GM21619 (cell line): Measurements from ENCODE around the gene OR6S1.
A peak's percentile ranks its signal among the peaks of the same experiment; 100 is the strongest.
"Not testable (repeated sequence)": the region's sequence is repeated elsewhere in the genome, so short reads cannot be mapped to it uniquely, and the experiment has no call there.

Experiments used
- ATAC-seq: cut with Tn5 transposase; IDR thresholded peaks from one replicate; pipeline ENCODE4 v1.9.1; 2021; ENCODE audit not compliant: unreplicated experiment

Gene OR6S1

GRCh38 chr14:20631880-20632389 is 9.6 kb downstream of the OR6S1 start:
- ATAC-seq: no peak

DNA sequence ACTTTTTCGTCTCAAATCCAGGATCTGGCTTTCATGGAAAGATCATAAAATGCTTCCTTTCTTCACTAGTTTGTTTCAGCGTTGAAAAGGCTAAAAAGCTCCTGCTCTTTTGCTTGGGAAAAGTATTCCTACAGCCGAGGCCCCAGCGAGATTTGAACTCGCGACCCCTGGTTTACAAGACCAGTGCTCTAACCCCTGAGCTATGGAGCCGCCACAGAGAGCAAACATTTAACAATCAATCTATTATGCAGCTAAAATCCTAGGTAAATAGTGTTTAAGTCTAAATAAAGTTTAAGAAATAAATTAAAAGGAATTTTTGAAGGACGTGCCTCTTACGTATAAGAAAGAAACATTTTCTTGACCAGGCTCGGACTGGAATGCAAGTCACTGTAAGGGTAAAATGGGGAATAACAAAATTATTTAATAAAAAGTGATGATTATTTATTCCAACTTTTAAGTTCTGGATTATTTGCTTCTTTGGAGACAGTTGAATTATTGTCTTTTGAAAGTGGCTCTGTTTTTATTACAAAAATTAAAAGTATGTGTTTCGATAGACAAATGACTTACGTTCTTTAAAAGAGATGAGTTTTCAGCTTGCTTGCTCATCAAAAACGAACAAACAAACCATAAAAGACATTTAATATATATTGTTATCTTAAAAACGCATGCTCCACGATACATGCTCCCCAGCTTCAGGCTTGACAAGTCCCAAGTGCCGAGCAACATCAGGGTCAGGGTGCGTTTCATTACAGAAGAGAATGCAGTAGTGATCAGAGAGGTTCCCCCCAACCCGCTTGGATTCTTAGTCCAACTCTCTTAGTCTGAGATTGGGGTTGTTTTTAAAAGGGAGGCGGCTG is 10.2 kb downstream of the OR6S1 start:
- no peak for ATAC-seq

- no peak for ATAC-seq
Observed at GRCh38 chr14:20630340-20631022, 11.0 kb downstream of the OR6S1 start.

DNA sequence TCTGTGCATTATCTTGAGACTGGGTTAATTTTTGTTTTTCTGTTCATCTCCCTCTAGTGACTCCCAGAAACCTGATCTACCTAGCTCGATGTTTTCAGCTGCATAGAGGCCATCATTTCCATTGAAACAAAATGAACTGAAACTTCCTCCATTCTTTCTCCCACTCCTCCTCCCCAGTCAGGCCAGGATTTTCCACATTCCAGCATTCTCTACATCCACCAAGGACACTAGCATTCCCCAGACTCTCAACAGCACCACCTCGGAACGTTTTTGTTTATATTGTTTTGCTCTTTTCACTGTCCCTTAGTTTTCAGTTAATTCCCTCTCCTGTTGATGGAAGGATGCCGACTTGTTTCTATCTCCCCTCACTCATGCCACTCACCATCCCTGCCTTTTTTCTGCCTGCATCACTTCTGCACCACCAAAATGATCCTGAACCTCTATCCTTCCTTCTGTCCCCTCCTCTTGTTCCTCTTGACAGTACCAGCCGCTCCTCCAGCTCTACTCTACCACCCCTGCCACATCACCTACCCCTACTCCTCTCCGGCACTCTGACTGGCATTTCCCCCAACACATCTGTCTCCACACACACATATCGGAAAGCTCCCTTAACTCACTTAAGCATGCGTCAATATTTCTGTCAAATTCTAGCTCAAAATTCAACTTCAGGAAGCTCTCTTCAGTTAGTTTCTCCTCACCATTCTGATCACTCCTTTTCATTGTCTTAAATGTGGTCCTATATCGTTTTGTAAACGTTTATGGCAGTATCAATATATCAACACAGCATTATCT is 13.2 kb downstream of the OR6S1 start:
- no peak for ATAC-seq

- ATAC-seq: no peak
Observed at GRCh38 chr14:20627346-20628027, 14.0 kb downstream of the OR6S1 start.

DNA sequence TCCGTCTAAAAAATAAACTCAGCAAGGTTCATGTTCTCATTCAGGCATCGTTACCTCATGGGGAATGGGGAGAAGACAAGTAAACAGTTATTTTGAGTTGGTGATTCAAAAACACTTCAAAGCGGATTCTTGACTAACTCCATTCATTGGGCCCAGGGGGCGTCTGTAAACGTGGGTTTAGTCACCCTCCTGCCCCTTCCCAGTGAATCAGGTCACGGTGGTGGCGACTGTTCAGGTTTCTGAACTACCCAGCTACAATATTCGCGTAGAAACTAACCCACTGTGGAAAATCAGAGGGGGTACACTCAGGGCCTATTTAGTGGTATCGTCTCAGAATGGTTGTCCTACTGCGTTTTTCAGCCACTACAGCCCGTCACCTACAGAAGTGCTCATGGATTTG is 15.2 kb downstream of the OR6S1 start:
- no peak for ATAC-seq

- ATAC-seq: no peak
Observed at GRCh38 chr14:20624495-20625070, 16.9 kb downstream of the OR6S1 start.

GRCh38 chr14:20623798-20624197 is 17.7 kb downstream of the OR6S1 start:
- no peak for ATAC-seq

GRCh38 chr14:20622816-20623291 is 18.6 kb downstream of the OR6S1 start:
- ATAC-seq: no peak

DNA sequence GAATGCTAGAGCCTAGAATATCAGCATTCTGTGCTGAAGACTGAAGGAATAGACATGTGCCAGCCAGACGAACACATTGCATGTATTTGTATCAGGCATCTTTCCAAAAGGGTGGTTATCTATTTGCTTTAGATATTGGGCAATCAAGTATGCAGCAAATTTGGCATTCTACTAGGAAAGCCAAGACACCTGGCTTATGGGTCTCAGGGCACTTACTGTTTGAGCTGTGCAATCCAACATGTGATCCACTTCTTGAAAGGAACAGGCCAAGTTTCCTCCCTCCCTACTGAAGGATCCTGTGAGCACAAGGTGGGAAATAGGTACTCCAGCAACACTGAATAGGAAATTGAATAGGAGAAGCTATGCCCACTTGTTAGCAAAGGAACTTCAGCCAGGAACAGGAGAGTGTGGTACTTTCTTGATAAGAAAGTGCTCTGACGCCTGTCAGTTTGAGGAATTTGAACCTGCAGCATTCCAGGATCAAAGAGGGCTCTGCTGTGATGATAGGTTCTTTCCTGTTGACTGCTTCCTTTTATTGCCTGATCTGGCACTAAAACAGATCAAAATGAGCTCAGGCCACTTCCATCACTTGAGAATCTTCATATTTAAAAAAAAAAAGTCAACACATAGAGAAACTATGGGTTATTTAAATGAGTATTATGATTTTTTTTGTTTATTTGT is 20.6 kb downstream of the OR6S1 start:
- no peak for ATAC-seq

- not testable (repeated sequence) for ATAC-seq
Observed at GRCh38 chr14:20619688-20620087, 21.8 kb downstream of the OR6S1 start.

DNA sequence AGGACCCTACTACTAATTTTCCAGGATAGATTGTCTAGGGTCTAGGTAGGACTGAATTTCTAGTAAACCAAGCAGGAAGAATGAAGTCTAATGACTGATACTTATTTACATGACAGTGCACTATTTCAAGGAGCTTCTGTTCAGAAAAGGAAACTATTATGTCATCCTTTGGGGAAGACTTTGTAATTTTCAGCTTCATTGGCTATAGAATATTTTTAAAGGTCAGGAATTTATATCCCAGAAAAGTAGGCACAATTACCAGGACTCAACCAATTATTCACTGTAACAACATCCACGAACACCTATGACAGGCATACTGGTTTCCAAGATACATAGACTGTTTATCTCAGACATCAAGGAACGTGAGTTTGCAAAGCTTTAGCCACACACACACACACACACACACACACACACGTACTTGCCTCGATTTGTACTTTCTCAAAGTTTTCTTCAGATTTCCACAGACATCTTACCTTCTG is 23.2 kb downstream of the OR6S1 start:
- ATAC-seq: no peak

DNA sequence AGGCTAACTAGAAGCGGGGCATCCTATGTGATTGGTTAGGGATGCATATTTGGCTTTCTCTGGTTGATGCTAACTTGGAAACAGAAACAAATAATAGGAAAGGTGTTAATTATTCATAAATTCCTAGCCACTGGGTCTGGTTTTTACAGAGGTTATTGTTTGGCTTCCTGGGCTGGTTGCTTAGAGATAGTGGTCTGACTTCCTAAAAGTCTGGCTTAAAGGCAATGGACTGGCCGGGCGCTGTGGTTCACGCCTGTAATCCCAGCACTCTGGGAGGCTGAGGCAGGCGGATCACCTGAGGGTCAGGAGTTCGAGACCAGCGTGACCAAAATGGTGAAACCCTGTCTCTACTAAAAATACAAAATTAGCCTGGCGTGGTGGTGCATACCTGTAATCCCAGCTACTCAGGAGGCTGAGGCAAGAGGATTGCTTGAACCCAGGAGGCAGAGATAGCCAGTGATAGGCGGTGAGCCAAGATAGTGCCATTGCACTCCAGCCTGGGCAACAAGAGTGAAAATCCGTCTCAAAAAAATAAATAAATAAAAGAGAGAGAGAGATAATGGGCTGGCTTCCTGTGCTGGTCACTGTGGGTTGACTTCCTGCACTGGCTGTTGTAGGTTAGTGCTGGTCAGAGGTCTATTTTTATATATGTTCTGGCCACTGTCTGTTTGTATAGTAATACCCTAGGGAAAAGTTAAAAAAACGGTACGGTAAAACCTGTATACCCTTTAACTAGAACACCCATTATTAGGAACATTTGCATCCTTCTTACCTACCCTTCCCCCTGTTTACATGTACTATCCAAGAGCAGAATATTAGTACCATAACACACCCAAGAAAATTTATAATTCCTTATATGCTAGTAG is 24.1 kb downstream of the OR6S1 start:
- peak; percentile 26 for ATAC-seq

DNA sequence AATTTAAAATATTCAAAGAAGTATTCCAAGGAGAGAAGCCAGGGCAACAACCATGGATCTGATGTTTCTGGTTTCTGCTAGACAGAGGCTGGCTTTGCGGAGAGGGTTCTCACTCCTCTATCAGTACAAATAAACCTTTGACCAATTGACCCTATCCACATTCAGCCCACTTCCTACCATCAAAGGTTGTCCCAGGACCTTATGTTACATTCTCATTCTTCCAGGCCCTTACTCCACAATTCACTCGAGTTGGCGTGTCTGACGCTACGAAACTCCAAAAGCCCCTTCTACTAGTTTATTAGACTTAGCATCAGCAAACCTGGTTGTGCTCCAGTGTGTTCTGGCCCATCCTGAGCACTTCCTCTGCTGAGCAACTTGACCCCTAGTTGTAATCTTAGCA is 25.5 kb downstream of the OR6S1 start:
- no peak for ATAC-seq

DNA sequence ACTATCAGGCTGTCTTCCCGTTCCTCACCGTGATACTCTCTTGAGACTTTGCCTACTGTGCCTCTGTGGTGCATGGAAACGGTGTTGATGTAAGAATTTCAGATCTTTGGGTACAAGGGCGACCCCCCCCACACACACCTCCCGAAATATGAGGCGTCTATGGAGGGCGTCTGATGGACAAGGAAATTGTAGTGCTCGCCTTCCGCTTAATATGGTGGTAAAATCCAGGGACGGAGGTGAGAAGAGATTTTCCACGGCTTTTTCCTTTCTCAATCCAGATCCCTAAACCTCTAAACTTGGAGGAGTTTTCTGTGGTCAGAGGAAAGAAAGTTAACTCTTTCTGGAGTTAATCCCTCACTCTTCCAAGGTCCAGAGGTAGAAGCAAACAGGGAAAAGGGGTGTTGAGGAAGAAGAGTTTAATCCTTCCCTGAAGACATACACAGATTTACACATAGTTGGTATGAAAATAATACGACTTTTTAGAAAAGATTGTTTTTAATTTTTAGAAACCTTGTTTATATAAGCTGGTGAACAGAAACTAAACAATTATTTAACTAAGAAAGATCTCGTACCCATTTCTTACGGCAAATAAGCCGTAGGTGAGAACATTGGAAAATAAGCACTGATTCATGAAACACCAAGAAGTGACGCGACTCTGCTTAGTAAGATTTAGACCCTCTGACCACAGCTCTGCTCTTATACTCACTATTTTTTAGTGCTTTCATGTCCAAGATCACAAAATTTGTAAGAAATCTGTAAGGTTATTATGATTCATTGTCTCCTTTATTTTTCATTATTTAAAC is 27.3 kb downstream of the OR6S1 start:
- peak; percentile 1 for ATAC-seq

- ATAC-seq: peak; percentile 65
Observed at GRCh38 chr14:20613094-20614037, 28.1 kb downstream of the OR6S1 start.

DNA sequence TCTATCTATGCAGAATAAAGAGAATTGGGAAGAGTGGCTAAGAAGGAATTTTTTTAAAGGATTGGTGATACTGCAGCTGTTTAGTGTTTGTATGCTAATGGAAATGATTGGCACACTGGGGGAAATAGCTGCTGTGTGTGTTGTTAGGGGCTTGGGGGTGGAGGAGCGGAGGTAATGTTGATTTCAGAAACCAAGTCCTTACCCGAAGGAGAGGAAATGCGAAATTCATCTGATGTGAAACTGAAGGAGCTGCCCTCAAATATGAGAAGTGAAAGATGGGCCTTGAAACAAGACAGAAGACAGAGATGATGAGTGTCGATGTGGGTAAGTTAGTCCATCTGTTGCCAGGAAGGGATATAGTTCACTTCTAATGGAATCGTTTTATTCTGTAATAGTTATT is 29.1 kb downstream of the OR6S1 start:
- ATAC-seq: no peak
